CD4-positive, alpha-beta memory T cell (primary cell): ENCODE measurements around the gene IL26. TPM values are rescaled to one million over a fixed set of nuclear protein-coding genes. Genes with fewer than 3 reads are reported as not detected.
A peak's percentile ranks its signal among the peaks of the same experiment; 100 is the strongest.

Experiments used
- CTCF ChIA-PET: fragments of 350-600 bp; sonication (Branson Sonifier 250); formaldehyde crosslinking; loops from one replicate; lab custom pipeline; 2021; ENCODE audit warnings: inconsistent platforms; ENCODE audit not compliant: partially characterized antibody; lab: Charles Lee
- POLR2A ChIA-PET: fragments of 350-600 bp; sonication (Branson Sonifier 250); formaldehyde crosslinking; loops from one replicate; lab custom pipeline; 2021; ENCODE audit not compliant: partially characterized antibody; lab: Charles Lee
- DNase-seq, 5 donors: peaks; one replicate each; pipeline versions ENCODE4 v3.0.0 to v3.0.0-alpha.2; 2020 to 2022; ENCODE audit warnings: mixed read lengths in 1 of 5
- H3K27ac ChIP-seq: one replicate; pipeline ENCODE4 v1.7.0; 2013; ENCODE audit warnings: low read depth, low read length
- H3K27me3 ChIP-seq: 2 replicates; pipeline ENCODE4 v1.7.0; 2013; ENCODE audit warnings: mild to moderate bottlenecking, low read length, moderate library complexity; ENCODE audit not compliant: insufficient read depth
- H3K36me3 ChIP-seq: 2 replicates; pipeline ENCODE4 v1.7.0; 2013; ENCODE audit warnings: mild to moderate bottlenecking, low read length, moderate library complexity; ENCODE audit not compliant: insufficient read depth
- H3K4me1 ChIP-seq: 2 replicates; pipeline ENCODE4 v1.7.0; 2013; ENCODE audit warnings: mild to moderate bottlenecking, low read length, moderate library complexity; ENCODE audit not compliant: insufficient read depth
- H3K4me3 ChIP-seq, 2 donors: one replicate each; pipeline ENCODE4 v1.7.0; 2013; ENCODE audit warnings: low read length in 2 of 2, mild to moderate bottlenecking in 1 of 2
- H3K9me3 ChIP-seq, 2 donors: one replicate each; pipeline ENCODE4 v1.7.0; 2013; ENCODE audit warnings: low read length in 2 of 2, control low read depth in 1 of 2; ENCODE audit not compliant: control insufficient read depth in 1 of 2
- H3K27ac Mint-ChIP-seq, 7 donors: one replicate each; pipeline ENCODE4 v1.8.0; 2020 to 2021; ENCODE audit warnings: mixed read lengths in 7 of 7, mild to moderate bottlenecking in 6 of 7, inconsistent platforms in 3 of 7, moderate library complexity in 3 of 7
- H3K27me3 Mint-ChIP-seq, 2 donors: one replicate each; pipeline ENCODE4 v1.8.0; 2020 to 2021; ENCODE audit warnings: mixed read lengths in 2 of 2
- H3K36me3 Mint-ChIP-seq, 2 donors: one replicate each; pipeline ENCODE4 v1.8.0; 2020 to 2021; ENCODE audit warnings: mixed read lengths in 2 of 2, inconsistent platforms in 1 of 2, mild to moderate bottlenecking in 1 of 2
- H3K4me1 Mint-ChIP-seq, 4 donors: one replicate each; pipeline ENCODE4 v1.8.0; 2020 to 2021; ENCODE audit warnings: mixed read lengths in 4 of 4, mild to moderate bottlenecking in 1 of 4
- H3K4me3 Mint-ChIP-seq, 8 donors: one replicate each; pipeline ENCODE4 v1.8.0; 2020 to 2021; ENCODE audit warnings: mixed read lengths in 8 of 8, mild to moderate bottlenecking in 7 of 8, moderate library complexity in 6 of 8, inconsistent platforms in 3 of 8
- H3K9me3 Mint-ChIP-seq, 8 donors: one replicate each; pipeline ENCODE4 v1.8.0; 2020 to 2021; ENCODE audit warnings: mixed read lengths in 8 of 8, mild to moderate bottlenecking in 5 of 8, inconsistent platforms in 3 of 8, moderate library complexity in 1 of 8
- intact Hi-C: fragments of 100-400 bp; cut with micrococcal nuclease; formaldehyde crosslinking; loops from one replicate; pipeline ENCODE4 v1.15.1; 2023
- polyA plus RNA-seq, 2 donors: library from polyadenylated mRNA; unstranded; fragments of 300-500 nt; fragmentation: Illumina TruSeq; gene quantifications; one replicate each; pipeline ENCODE4 v1.2.3, GENCODE V29; 2021
- total RNA-seq, 2 experiments: library from RNA; stranded (reverse); gene quantifications; one replicate each; pipeline ENCODE4 v1.2.3, GENCODE V29; 2021

The IL26 gene
- total and polyA plus RNA-seq, 4 experiments from 2014 or later: 0.30 TPM; not detected in 3

DNA sequence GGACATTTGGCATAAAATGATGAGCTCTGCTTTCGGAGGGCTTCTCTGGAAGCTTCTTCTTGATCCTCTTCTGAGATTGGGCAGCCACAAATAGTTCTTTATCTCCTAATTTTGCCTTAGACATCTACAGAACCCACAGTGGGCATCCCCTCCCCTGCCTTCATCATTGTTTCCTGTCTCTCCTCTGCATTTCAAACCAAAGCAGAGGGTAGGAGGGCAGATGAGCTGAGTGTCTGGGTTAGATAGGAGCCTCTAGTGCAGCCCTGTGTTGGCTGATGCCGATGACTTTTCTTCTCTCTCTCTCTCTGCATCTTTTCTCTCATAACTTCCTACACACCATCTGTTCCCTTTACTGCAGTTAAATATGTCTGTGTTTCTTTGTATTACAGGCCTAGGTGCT lies 8.5 kb upstream of the IL26 start:
- no peaks in the 10 kb centered on the region for H3K27me3 Mint-ChIP-seq
- H3K4me3 ChIP-seq: no peak overlapping the region
- no peak overlapping the region for H3K4me3 Mint-ChIP-seq
- H3K27me3 ChIP-seq: no peaks in the 10 kb centered on the region
- ChIA-PET POLR2A (interaction anchor here (0.8 to 1.1 kb wide), 2 partner anchors 9 to 11 kb away, joined by 3 to 4 read pairs; partner anchors contain the start of gene IL26), CTCF (interaction anchor here (3.8 kb wide), 1 partner anchor 11 kb away, joined by 28 read pairs; no protein-coding TSS in a partner anchor)
- peaks cover 0 to 3% of the 10 kb centered on the region in 2 donors for H3K36me3 Mint-ChIP-seq
- peak overlapping the region in 1 of 7 donors; percentile 7 for H3K27ac Mint-ChIP-seq
- intact Hi-C loops: no loop called here
- H3K4me1 ChIP-seq: peaks cover 14% of the 10 kb centered on the region
- H3K27ac ChIP-seq: no peak overlapping the region
- H3K4me1 Mint-ChIP-seq: peaks cover 20 to 37% (median 29%) of the 10 kb centered on the region in 4 donors
- H3K9me3 ChIP-seq: no peaks in the 10 kb centered on the region
- DNase-seq: peak in 2 of 5 donors; percentile 12 to 49
- H3K9me3 Mint-ChIP-seq: no peaks in the 10 kb centered on the region
- H3K36me3 ChIP-seq: no peaks in the 10 kb centered on the region

DNA sequence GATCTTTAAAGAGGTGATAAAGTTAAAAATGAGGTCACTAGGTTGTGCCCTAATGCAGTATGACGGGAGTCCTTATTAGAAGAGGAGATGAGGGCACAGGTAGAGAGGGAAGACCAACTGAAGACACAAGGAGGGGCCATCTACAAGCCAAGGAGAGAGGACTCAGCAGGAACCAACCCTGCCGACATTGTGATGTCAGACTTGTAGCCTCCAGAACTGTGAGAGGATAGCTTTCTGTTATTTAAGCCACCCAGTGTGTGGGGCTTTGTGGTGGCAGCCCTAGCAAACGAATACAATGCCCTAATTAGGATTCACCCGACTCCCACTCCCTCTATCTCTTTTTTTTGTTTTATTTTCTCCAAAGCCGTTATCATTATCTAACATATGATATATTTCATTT lies 7.9 kb upstream of the IL26 start:
- DNase-seq: no peak
- H3K36me3 Mint-ChIP-seq: peaks cover 0 to 3% of the 10 kb centered on the region in 2 donors
- H3K4me1 Mint-ChIP-seq: peaks cover 20 to 37% (median 28%) of the 10 kb centered on the region in 4 donors
- CTCF ChIA-PET: interaction anchor here (3.8 kb wide), 1 partner anchor 10 kb away, joined by 28 read pairs; no protein-coding TSS in a partner anchor
- Histone ChIP-seq H3K36me3 (no peaks in the 10 kb centered on the region), H3K4me3 (no peak overlapping the region), H3K27me3 (no peaks in the 10 kb centered on the region), H3K4me1 (peaks cover 14% of the 10 kb centered on the region), H3K27ac (no peak overlapping the region), H3K9me3 (no peaks in the 10 kb centered on the region)
- H3K27ac Mint-ChIP-seq: peak overlapping the region in 1 of 7 donors; percentile 9
- intact Hi-C loops: no loop called here
- POLR2A ChIA-PET: interaction anchor here (1.1 kb wide), 1 partner anchor 10 kb away, joined by 3 read pairs; no protein-coding TSS in a partner anchor
- H3K27me3 Mint-ChIP-seq: no peaks in the 10 kb centered on the region
- no peaks in the 10 kb centered on the region for H3K9me3 Mint-ChIP-seq
- H3K4me3 Mint-ChIP-seq: peak overlapping the region in 1 of 8 donors; percentile 16

DNA sequence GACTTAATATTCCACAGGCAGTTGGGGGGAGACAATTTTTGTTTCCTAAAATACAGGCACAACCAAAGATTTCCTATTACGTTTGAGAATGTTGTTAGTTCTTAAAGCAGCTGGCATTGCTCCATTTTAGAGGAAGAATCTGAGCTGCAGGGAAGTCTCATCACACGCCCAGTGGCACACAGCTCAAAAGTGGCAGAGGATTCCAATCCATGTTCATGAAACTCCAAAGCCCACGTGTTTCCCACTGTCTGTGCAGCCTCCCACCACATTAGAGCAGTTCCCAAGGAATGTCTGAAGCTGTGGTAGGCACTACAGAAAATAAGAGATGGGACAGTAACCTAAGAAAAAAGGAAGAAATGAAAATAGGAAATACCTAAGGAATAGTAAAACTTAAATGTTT lies 6.1 kb upstream of the IL26 start:
- Histone ChIP-seq H3K36me3 (no peaks in the 10 kb centered on the region), H3K4me1 (peaks cover 7% of the 10 kb centered on the region), H3K4me3 (no peak overlapping the region), H3K27me3 (no peaks in the 10 kb centered on the region), H3K27ac (no peak overlapping the region), H3K9me3 (no peaks in the 10 kb centered on the region)
- ChIA-PET CTCF (interaction anchor here (0.8 to 3.8 kb wide), 5 partner anchors 9 to 86 kb away, joined by 3 to 28 read pairs (median 4); no protein-coding TSS in a partner anchor), POLR2A (interaction anchor here (1.2 to 1.9 kb wide), 2 partner anchors 8 to 20 kb away, joined by 4 to 7 read pairs; no protein-coding TSS in a partner anchor)
- H3K4me1 Mint-ChIP-seq: peaks cover 12 to 23% (median 17%) of the 10 kb centered on the region in 4 donors
- intact Hi-C loops: no loop called here
- no peaks in the 10 kb centered on the region for H3K9me3 Mint-ChIP-seq
- peaks cover 0 to 2% of the 10 kb centered on the region in 2 donors for H3K36me3 Mint-ChIP-seq
- no peaks in the 10 kb centered on the region for H3K27me3 Mint-ChIP-seq
- no peak for DNase-seq
- no peak overlapping the region for H3K4me3 Mint-ChIP-seq
- no peak overlapping the region for H3K27ac Mint-ChIP-seq

DNA sequence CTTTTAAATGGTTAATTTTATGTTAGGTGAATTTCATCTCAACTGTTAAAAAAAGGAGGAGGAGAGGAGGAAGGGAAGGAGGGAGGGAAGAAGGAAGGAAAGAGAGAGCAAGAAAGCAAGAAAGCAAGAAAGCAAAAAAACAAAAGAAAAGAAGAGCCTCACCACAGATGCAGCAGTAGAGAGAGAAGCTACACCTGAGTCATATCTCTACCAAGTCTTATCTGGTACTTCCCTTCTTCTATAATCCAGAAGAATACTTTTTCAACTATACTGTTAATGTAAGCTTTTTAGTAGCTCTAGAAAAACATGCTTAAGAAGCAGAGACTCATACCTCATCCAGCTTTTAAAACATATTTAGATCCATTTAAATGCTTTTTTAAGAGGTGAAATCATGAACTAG lies 5.6 kb upstream of the IL26 start:
- H3K4me1 ChIP-seq: peaks cover 4% of the 10 kb centered on the region
- POLR2A ChIA-PET: interaction anchor here (1.2 to 1.9 kb wide), 2 partner anchors 8 to 19 kb away, joined by 4 to 7 read pairs; no protein-coding TSS in a partner anchor
- no peaks in the 10 kb centered on the region for H3K27me3 ChIP-seq
- no peak overlapping the region for H3K4me3 ChIP-seq
- no peak overlapping the region for H3K4me3 Mint-ChIP-seq
- intact Hi-C loops: no loop called here
- no peaks in the 10 kb centered on the region for H3K36me3 Mint-ChIP-seq
- H3K9me3 Mint-ChIP-seq: no peaks in the 10 kb centered on the region
- no peak for DNase-seq
- no peak overlapping the region for H3K27ac ChIP-seq
- no peak overlapping the region for H3K27ac Mint-ChIP-seq
- H3K4me1 Mint-ChIP-seq: peaks cover 9 to 19% (median 13%) of the 10 kb centered on the region in 4 donors
- H3K36me3 ChIP-seq: no peaks in the 10 kb centered on the region
- no peaks in the 10 kb centered on the region for H3K9me3 ChIP-seq
- H3K27me3 Mint-ChIP-seq: no peaks in the 10 kb centered on the region
- CTCF ChIA-PET: interaction anchor here (0.8 to 3.8 kb wide), 4 partner anchors 8 to 86 kb away, joined by 3 to 28 read pairs (median 5); no protein-coding TSS in a partner anchor

DNA sequence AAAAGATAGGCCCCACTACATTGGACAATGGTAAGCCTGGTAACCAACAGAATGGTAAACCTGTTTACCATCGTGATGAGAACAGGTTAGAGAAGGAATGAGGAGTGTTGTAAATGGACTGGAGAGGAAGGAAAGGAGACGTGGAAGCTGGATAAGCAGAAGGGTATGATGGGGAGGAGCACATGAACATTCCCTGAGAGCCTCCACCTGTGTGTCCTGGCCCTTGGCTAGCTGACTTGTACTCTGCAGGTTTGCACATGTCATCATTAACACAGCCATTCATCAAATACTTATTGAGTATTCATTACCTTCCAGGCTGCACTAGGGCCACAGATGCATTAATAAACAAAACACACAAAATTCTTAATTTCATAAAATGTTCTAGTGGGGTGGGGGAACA lies 4.3 kb upstream of the IL26 start:
- H3K4me3 Mint-ChIP-seq: no peak overlapping the region
- no peaks in the 10 kb centered on the region for H3K9me3 Mint-ChIP-seq
- H3K27me3 Mint-ChIP-seq: no peaks in the 10 kb centered on the region
- peaks cover 6 to 14% (median 10%) of the 10 kb centered on the region in 4 donors for H3K4me1 Mint-ChIP-seq
- peak overlapping the region in 2 of 7 donors; percentile 19 to 30 for H3K27ac Mint-ChIP-seq
- ChIA-PET CTCF (no interaction called here), POLR2A (no interaction called here)
- Histone ChIP-seq H3K27me3 (no peaks in the 10 kb centered on the region), H3K4me3 (no peak overlapping the region), H3K27ac (no peak overlapping the region), H3K9me3 (no peaks in the 10 kb centered on the region), H3K36me3 (no peaks in the 10 kb centered on the region), H3K4me1 (no peaks in the 10 kb centered on the region)
- DNase-seq: no peak
- intact Hi-C loops: loop anchor here (10.0 kb wide), 1 partner anchor 875 kb away; no protein-coding TSS in a partner anchor
- no peaks in the 10 kb centered on the region for H3K36me3 Mint-ChIP-seq

DNA sequence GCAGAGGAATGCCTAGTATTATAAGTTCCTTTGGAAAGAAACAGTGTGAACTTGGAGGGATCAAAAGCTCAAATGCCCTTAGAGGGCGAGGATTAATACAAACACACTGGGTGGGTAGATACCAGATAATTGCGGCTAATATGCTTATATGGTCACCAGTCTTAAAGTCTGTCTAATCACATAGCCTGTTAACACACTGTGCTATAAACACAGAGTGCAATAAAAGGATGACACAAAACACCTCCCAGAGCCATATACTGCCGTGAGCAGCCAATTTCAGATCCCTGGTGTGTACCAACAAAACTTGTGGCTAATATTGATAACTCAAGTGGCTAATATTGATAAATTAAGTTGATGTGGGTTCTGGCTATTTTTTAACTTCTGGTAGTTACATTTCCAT lies 1.7 kb upstream of the IL26 start:
- no peak overlapping the region for H3K4me3 Mint-ChIP-seq
- H3K36me3 Mint-ChIP-seq: no peaks in the 10 kb centered on the region
- Histone ChIP-seq H3K9me3 (no peaks in the 10 kb centered on the region), H3K4me3 (no peak overlapping the region), H3K36me3 (no peaks in the 10 kb centered on the region), H3K4me1 (peaks cover 7% of the 10 kb centered on the region), H3K27ac (no peak overlapping the region), H3K27me3 (no peaks in the 10 kb centered on the region)
- intact Hi-C loops: loop anchor here (10.0 kb wide), 1 partner anchor 873 kb away; no protein-coding TSS in a partner anchor
- H3K9me3 Mint-ChIP-seq: no peaks in the 10 kb centered on the region
- CTCF ChIA-PET: no interaction called here
- no peak for DNase-seq
- no peaks in the 10 kb centered on the region for H3K27me3 Mint-ChIP-seq
- peaks cover 8 to 14% (median 11%) of the 10 kb centered on the region in 4 donors for H3K4me1 Mint-ChIP-seq
- POLR2A ChIA-PET: no interaction called here
- H3K27ac Mint-ChIP-seq: no peak overlapping the region

DNA sequence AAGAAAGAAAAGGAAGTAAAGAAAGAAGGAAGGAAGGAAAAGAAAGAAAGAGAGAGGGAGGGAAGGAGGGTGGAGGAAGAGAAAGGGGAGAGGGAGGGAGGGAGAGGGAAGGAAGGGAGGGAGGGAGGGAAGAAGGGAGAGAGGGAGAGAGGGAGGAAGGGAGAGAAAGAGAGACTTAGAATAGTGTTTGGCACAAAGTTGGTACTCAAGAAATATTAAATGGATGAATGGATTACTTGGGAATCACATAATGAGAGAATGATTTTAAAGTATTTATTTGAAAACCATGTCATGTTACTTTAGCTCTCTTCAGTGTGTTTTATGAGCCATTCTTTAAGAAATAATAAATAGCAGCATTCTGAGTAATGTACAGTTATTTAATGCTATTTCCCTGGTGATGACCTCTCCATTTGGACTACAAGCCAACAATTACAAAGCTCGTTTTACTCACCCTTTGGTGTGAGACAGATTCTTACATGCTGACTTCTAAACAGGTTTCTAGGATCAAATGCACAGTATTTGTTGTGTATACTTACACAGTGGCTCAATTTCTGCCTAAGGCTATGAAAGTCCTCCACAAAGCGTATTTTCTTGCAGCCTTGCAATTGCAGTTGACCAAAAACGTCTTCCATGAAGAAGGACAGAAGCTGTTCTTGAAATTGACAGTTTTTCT lies 861 bp downstream of the IL26 start:
- Mint-ChIP-seq H3K9me3 (no peaks in the 10 kb centered on the region), H3K27ac (no peak overlapping the region), H3K27me3 (no peaks in the 10 kb centered on the region), H3K4me3 (no peak overlapping the region), H3K4me1 (peaks cover 8 to 14% (median 10%) of the 10 kb centered on the region in 4 donors), H3K36me3 (no peaks in the 10 kb centered on the region)
- ChIA-PET POLR2A (interaction anchor here (1.3 to 1.7 kb wide), 2 partner anchors 10 to 65 kb away, joined by 4 to 5 read pairs; no protein-coding TSS in a partner anchor), CTCF (interaction anchor here (1.0 to 4.8 kb wide), 6 partner anchors 12 to 363 kb away, joined by 3 to 139 read pairs (median 22); no protein-coding TSS in a partner anchor)
- no peak overlapping the region for H3K4me3 ChIP-seq
- no peaks in the 10 kb centered on the region for H3K36me3 ChIP-seq
- intact Hi-C loops: loop anchor here (5.0 to 10.0 kb wide), 2 partner anchors 47 to 870 kb away; no protein-coding TSS in a partner anchor
- no peak for DNase-seq
- H3K27ac ChIP-seq: no peak overlapping the region
- no peaks in the 10 kb centered on the region for H3K27me3 ChIP-seq
- H3K4me1 ChIP-seq: peaks cover 7% of the 10 kb centered on the region
- H3K9me3 ChIP-seq: no peaks in the 10 kb centered on the region
